ENCODE data around the gene ARHGAP10.

ARHGAP10 gene, protein sequence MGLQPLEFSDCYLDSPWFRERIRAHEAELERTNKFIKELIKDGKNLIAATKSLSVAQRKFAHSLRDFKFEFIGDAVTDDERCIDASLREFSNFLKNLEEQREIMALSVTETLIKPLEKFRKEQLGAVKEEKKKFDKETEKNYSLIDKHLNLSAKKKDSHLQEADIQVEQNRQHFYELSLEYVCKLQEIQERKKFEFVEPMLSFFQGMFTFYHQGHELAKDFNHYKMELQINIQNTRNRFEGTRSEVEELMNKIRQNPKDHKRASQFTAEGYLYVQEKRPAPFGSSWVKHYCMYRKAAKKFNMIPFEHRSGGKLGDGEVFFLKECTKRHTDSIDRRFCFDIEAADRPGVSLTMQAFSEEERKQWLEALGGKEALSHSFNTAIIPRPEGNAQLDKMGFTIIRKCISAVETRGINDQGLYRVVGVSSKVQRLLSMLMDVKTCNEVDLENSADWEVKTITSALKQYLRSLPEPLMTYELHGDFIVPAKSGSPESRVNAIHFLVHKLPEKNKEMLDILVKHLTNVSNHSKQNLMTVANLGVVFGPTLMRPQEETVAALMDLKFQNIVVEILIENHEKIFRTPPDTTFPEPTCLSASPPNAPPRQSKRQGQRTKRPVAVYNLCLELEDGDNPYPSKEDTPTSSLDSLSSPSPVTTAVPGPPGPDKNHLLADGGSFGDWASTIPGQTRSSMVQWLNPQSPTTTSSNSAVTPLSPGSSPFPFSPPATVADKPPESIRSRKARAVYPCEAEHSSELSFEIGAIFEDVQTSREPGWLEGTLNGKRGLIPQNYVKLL

GRCh38 chr4:147731580-147732517, at the start of gene ARHGAP10:
Gene ARHGAP10 (plus strand): TSS chr4:147732088. CDS start chr4:147732302, 214 bp downstream.
- DNase-seq (ENCODE audit: low read depth) = peak; percentile 54

- DNase-seq (ENCODE audit: low read depth) = no peak
Observed at GRCh38 chr4:147682755-147683154, 49.1 kb upstream of the ARHGAP10 start.

- no peak for DNase-seq (ENCODE audit: low read depth)
Observed at GRCh38 chr4:147683188-147683591, 48.7 kb upstream of the ARHGAP10 start.

DNA sequence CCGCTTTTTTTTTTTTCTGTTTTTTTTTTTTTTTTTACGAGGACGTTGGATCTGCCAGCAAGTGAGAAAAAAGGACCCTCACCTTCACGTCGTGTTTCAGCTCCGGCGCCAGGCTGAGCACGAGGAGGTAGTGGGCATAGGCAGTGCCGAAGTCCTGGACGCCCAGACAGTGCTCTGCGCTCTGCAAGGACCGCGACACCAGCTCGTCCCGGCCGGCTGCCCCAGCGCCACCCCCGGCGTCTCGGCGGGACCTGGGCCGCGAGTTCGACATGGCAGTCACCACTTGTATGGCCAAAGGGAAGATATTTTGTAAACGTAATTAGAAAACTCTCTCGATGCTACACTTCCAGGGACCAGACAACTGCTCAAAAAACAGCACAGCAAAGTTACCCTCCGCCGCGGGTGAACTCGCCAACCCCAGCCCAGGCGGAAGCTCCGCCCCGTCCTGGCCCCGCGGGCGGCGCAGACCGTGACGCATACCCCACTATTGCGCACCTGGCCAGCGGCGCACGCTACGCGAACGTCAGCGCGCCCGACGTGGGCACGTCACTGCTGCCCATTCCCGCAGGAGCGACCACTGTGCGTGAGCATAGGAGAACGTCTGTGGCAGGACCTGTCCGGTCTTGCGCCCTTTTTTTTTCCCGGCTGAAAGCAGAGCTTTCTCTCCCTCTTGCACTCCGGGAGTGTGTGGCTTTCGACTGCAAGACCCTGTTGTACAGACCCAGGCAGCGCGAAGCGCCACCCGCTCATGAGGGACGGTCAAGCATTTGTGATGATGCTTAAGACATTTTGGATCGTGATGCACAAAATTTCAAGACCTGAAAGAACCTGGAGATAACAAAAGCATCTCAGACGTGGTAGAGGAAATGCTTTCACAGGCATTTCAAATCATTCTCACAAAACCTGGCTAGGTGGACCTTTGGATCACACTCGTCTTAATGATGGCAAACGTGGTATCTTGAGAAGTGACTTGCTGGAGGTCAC, 47.9 kb upstream of the ARHGAP10 start, which contains the start of gene PRMT9:
Gene PRMT9, minus strand, starts transcription at position 447 of the 984 bp plus-strand sequence. Its CDS starts 176 bp downstream, at position 271.
- peak; percentile 78 for DNase-seq (ENCODE audit: low read depth)

- DNase-seq (ENCODE audit: low read depth) = no peak
Observed at GRCh38 chr4:147689067-147689466, 42.8 kb upstream of the ARHGAP10 start.

GRCh38 chr4:147691820-147692219, 40.1 kb upstream of the ARHGAP10 start:
- no peak for DNase-seq (ENCODE audit: low read depth)

DNA sequence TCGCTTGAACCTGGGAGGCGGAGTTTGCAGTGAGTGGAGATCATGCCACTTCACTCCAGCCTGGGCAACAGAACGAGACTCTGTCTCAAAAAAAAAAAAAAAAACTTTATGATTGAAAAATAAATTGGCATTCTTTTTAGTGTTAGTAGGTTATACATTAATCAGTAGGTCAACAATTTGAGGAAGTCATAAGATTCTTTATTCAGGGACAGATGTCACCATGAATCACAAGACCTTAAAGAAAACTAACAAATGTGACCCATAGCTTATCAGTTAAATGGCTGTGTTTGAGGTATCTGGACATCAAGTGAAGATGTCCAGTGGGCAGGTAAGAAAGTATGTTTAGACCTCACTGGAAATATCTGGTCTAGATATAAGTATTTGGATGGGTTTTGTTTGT, 38.7 kb upstream of the ARHGAP10 start:
- no peak for DNase-seq (ENCODE audit: low read depth)

- DNase-seq (ENCODE audit: low read depth) = no peak
Observed at GRCh38 chr4:147696866-147697265, 35.0 kb upstream of the ARHGAP10 start.

- no peak for DNase-seq (ENCODE audit: low read depth)
Observed at GRCh38 chr4:147704846-147705245, 27.0 kb upstream of the ARHGAP10 start.

DNA sequence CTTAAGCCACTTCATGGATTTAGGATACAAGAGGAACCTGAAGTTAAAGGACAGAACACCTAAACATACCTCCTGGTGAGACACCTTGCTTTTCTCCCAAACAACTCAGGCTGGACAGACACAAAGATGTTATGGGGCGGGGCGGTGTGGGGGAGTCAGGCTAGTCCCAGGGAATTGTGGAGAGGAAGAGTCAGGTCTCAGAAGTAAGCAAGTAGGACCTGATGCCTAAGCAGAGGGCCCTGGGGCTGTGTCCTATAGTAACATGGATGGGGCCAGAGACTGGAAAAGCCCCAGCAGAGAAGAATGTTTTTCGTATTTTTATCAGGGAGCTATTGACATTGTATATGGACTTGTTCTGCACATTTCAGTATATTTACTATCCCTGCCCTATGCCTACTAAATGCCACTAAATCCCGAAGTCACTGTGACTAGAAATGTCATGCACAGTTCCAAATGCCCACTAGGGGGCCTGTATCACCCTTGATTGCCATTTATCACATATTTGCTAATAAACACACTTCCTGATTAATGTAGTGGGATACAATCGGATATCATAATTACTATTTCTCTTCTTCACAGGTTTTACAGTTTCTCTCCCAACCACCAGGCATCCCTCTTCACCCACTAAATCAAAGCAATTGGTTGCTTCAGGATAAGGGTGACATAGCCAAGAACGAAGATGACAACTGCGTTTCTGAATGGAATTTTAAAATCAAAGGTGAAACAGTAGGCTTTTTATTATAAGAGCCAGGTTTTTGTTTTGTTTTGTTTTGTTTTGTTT, 23.8 kb upstream of the ARHGAP10 start:
- DNase-seq (ENCODE audit: low read depth) = peak; percentile 21

DNA sequence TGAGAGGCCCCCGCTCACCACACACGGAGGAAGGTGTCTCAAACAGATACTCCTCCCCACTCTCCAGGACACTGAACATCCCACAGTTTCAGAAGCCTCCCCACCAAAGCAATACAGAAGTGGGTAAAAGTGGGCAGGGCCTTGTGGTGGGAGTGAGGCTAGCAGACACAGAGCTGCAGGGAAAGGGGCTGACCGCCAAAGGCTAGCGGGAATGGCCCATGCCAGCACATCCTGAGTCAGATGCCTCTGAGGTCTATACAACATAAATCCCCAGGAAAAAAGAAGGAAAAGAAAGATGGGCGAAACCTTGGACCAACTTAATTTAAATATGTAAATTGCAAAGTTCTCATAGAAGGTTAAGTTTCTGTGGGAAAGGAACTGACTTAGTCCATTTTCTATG, 21.9 kb upstream of the ARHGAP10 start:
- no peak for DNase-seq (ENCODE audit: low read depth)

DNA sequence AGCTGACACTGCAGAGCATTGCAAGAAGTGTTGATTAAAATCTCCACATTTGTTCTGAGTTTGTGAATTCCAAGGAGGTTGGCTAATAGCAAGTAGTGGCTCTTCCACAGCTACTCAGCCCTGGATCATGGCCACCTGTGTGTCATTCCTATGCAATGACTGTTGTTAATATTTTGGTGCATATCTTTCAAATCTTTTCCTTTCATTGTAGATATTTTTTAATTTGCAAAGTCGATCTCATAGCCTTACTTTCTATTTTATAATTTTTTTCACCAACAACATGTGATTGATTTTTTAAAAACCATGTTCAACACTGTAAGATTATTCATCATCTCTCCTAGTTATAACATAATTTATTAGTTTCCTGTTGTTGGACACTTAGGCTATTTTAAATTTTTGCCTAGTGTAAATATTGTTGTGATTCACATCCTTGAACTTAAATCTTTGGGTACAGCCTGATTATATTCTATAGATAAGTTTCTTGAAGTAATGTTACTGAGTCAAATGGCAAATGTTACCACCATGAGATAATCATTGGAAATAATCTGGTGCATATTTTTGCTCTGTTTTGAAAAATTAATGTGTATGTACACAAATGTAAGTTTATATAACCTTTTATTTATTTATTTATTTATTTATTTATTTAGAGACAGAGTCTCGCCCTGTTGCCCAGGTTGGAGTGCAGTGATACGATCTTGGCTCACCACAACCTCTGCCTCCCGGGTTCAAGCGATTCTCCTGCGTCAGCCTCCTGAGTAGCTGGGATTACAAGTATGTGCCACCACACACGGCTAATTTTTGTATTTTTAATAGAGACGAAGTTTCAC, 17.1 kb upstream of the ARHGAP10 start:
- DNase-seq (ENCODE audit: low read depth) = no peak

- DNase-seq (ENCODE audit: low read depth) = no peak
Observed at GRCh38 chr4:147717878-147718277, 14.0 kb upstream of the ARHGAP10 start.

DNA sequence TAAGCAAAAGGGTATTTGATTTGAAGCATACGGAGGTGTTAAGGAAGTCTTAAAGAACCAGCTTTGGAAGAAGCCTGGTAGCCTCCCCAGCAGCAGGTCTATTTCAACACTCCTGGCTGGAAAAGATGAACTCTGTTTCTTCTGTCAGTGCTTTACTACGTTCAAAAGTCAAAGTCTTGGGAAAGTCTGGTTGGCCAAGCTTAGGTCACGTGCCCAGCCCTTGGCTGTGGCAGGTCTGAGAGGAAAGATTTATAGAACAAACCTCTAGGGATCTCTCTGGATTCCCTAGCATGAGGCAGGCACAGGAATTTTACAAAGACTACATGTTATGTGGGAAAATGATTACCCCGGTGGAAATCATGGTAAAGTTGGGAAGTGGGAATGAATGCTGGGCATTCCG, 8.6 kb upstream of the ARHGAP10 start:
- DNase-seq (ENCODE audit: low read depth) = no peak

DNA sequence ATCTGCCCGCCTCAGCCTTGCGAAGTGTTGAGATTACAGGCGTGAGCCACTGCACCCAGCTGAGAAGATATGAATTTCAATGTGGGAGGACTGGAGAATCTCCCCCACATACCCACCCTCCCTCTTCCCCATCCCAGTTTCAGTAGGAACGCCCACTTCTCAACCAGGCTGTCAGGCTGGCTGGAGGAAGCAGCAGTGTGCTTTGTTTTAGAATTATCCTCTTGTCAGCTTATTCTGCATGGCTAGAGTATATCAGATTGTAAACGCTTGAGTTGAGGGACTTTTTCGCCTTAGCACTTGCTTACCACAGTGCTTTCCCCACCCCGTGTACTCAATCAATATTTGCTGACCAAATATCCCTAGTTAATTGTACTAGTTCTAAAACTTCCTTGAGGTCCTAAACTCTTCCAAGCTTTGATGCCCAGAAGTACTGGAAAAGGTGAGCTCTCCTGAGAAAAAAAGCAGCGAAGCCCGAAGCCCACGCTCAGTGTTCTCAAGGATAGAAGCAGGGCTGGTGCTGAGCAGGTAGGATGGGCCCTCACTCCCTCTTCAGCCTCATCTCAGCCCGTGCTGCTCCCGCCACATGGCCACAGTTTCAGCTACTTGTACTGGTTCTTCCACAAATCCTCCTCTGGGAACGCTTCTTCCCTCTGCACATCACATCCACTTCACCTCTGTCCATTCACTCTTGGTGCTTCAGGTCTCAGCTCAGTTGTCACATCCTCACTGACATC, 7.3 kb upstream of the ARHGAP10 start:
- DNase-seq (ENCODE audit: low read depth) = no peak

- DNase-seq (ENCODE audit: low read depth) = no peak
Observed at GRCh38 chr4:147725673-147726072, 6.2 kb upstream of the ARHGAP10 start.

DNA sequence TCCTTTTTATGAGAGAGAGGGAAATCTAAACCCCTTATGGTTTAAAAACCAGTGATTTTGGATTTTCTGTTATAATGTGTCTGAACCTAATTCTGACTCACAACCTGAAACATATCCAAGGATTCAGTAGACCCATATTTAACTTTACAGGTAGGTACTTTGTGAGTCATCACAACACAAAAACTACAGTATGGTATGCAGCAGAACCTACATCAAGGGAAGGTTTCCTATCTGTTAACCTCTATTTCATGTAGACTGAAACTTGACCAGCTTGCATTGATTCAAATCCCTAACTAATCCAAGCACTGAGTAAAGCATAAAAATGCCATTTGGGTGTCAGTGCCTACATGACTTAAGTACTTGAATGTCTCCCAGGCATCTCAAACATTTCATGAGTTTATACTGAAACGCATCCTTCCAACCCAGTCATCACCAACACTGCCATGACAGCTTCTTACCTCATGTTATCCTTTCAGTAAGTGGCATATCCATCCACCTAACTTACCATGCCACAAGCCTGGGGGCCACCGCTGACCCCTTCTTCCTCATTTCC, 4.3 kb upstream of the ARHGAP10 start:
- no peak for DNase-seq (ENCODE audit: low read depth)

- no peak for DNase-seq (ENCODE audit: low read depth)
Observed at GRCh38 chr4:147730333-147730732, 1.6 kb upstream of the ARHGAP10 start.
